ENCODE measurements around the gene RPH3AL. TPM values are rescaled to one million over a fixed set of nuclear protein-coding genes. Genes with fewer than 3 reads are reported as not detected.
A peak's percentile ranks its signal among the peaks of the same experiment; 100 is the strongest.
"Not testable (repeated sequence)": the region's sequence is repeated elsewhere in the genome, so short reads cannot be mapped to it uniquely, and the experiment has no call there.

RPH3AL gene
- total RNA-seq, 1 experiment from 2014 or later = 22.0 TPM

- DNase-seq (ENCODE audit: low read depth) = no peak
These were observed 150.1 kb downstream of the RPH3AL start for GRCh38 chr17:202501-202951.

DNA sequence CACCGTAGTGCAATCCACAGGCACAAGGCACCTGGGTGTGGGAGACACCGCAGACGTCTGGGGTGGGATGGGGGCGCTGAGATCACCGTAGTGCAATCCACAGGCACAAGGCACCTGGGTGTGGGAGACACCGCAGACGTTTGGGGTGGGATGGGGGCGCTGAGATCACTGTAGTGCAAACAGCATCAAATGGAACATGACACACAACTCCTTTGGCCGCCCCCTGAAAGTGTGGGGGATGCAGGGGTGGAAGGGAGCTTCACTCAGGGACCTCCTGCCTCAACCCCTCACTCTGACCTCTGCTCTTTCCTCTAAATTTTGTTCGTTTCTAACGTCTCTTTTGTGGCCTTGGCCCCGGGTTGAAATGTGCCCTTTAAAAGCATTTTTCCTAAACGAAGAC is 150.9 kb downstream of the RPH3AL start:
- DNase-seq (ENCODE audit: low read depth) = not testable (repeated sequence)

GRCh38 chr17:201257-201656 is 151.3 kb downstream of the RPH3AL start:
- not testable (repeated sequence) for DNase-seq (ENCODE audit: low read depth)

GRCh38 chr17:200586-200985 is 152.0 kb downstream of the RPH3AL start:
- DNase-seq (ENCODE audit: low read depth) = no peak

GRCh38 chr17:199806-200545 is 152.6 kb downstream of the RPH3AL start:
- DNase-seq (ENCODE audit: low read depth) = no peak

DNA sequence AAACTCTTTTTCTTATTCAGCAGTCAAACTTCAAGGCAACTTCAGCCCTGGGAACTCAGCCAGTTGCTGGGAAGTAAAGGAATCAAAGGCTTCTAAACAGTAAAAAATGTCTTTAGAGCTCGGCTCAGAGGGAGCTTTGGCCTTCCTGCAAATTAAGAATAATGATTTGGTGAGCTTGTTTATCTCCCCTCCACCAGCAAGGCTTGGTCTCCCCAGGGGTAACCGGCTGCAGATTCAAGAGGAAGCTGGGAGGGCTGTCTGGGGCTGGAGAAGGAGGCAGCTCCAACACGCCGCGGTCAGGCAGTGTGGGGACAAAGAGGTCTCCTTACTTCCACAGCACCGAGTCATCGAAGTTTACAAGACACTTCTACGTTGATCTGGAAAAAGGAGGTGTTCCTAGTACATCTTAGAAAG is 153.4 kb downstream of the RPH3AL start:
- no peak for DNase-seq (ENCODE audit: low read depth)

GRCh38 chr17:198225-198624 is 154.4 kb downstream of the RPH3AL start:
- DNase-seq (ENCODE audit: low read depth) = not testable (repeated sequence)

DNA sequence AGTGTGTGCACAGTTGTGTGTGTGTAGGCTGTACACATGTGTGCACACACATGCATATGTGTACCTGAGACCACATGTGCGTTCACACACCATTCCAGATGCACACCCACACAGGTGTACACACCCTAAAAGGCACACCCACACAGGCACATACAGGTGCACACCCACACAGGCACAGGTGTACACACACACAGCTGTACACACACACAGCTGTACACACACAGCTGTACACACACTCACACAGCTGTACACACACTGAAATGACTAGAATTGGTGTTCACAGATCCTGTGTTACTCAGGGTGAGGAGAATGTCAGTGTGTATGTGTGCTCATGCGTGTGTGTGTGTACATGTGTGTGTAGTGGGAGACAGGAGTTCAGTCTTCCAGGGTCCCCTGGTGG is 155.3 kb downstream of the RPH3AL start:
- DNase-seq (ENCODE audit: low read depth) = no peak

DNA sequence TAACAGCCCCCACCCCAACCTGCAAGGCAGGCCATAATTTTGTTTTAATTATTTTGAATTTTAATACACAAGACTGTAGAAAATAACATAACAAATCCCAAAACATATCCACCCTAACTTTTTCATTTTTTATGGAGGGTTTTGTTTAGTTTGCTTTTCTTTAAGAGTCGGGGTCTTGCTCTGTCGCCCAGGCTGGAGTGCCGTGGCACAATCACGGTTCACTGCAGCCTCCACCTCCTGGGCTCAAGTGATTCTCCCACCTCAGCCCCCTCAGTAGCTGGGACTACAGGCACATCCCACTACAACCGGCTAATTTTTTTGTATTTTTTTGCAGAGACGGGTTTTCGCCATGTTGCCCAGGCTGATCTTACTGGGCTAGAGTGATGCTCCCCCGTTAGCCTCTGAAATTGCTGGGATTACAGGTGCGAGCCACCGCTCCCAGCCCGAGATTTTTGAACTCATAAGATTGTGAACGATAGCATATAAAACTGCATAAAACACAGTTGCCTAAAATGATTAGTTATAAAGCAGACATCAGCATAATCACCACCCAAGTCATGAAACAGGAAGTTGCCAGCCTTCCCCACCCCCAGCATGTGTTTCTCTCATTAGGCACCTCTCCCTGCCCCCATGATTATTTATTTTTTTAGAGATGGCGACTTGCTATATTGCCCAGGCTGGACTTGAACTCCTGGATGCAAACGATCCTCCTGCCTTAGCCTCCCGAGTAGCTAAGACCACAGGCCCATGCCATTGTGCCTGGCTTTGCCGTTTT is 157.6 kb downstream of the RPH3AL start:
- DNase-seq (ENCODE audit: low read depth) = no peak

DNA sequence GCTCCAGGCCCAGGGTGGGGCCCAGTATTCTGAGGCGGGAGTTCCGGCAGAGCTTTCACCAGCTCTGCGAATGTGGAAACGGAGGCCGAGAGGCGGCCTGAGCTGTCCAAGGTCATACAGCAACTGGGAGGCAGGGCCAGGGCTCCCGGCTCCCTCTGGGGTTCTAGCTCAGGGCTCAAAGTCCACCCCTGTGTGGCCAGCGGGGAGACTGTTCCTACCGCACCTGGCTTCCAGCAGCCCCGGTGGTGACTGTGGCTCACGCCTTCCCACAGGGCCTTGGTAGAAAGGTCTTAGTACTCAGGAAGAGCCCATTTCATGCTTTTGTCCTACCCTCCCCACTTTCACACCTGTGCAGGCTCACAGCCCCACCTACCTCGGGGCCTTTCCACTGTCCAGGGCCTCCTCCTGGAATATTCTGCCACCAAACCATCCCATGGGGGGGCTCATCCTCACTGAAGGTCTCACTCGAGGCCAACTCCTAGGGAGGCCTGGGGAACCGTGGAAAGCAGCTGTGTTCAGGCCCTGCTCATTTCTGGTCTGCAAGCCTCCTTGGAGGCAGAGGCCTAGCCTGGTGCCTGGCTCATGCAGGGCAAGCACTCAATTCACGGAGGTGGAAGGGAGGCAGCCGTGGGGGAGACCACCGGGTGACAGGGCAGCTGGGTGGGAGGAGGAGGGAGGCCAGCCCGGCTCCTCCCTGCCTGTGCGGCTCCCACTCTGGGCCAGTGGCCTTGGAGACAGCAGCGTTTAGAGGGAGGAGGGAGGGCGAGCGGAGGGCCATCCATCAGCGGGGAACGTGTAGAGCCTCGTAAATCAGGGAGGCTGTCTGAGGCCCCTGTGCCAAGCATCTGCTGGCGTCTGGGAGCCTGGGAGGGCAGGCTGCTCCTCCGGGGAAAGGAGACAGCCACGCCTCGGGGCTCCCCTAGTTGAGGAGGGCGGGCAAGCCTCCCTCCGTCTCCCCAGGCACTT is 158.5 kb downstream of the RPH3AL start:
- DNase-seq (ENCODE audit: low read depth) = no peak

- DNase-seq (ENCODE audit: low read depth) = no peak
These were observed 159.2 kb downstream of the RPH3AL start for GRCh38 chr17:193426-193810.

DNA sequence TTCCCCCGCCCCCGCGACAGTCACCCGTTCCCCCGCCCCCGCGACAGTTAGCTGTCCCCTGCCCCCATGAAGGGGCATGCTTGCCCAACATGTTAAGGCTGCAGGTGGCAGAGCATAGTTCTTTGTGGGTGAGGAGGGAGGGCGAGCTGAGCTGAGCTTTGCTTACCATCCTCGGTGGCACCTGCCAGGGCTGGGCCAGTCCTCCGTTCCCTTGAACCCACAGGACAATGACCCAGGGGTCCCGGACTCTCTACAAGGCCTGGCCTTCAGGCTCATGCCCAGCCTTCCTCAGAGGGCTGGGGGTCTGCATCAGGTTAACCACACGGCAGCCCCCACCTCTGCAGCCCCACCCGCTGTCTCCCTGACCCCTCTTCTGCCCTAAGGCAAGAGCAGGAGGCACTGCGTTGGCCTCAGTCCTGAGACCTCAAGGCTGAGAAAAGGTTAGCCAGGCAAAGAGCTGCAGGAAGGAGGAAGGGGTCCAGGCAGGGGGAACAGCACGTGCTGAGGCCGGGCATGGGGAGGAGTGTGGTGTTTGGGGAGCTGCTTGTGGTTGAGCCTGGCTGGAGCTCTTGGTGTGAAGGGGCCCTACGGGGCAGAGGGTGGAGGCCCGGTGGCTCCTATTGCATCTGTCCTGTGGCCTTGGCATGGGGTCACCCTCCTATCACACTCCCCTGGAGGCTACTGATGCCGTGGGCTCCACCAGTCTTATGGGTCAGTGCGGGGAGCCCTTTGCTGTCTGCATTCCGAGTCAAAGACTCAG is 159.8 kb downstream of the RPH3AL start:
- no peak for DNase-seq (ENCODE audit: low read depth)

- DNase-seq (ENCODE audit: low read depth) = no peak
These were observed 163.2 kb downstream of the RPH3AL start for GRCh38 chr17:189444-189843.

- no peak for DNase-seq (ENCODE audit: low read depth)
These were observed 165.5 kb downstream of the RPH3AL start for GRCh38 chr17:187130-187529.

GRCh38 chr17:185445-186138 is 167.0 kb downstream of the RPH3AL start:
- no peak for DNase-seq (ENCODE audit: low read depth)

DNA sequence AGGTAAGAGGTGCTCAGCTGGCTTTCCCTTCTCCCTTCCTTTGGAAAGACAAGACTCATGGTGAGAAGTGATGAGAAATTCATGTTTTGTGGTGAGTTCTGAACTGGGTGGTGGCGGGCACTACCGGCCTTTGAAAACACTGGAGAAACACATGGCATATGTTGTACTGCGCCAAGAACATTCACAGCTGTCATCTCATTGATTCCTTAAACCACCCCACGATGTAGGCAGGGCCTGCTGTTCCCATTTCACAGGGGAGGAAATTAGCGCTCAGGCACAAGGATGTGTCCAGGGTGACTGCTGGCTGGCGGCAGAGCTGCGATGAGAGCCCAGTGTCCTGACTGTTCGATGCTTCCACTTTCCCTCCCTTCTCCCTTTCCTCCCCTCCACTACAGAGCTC is 169.6 kb downstream of the RPH3AL start:
- DNase-seq (ENCODE audit: low read depth) = peak; percentile 23

DNA sequence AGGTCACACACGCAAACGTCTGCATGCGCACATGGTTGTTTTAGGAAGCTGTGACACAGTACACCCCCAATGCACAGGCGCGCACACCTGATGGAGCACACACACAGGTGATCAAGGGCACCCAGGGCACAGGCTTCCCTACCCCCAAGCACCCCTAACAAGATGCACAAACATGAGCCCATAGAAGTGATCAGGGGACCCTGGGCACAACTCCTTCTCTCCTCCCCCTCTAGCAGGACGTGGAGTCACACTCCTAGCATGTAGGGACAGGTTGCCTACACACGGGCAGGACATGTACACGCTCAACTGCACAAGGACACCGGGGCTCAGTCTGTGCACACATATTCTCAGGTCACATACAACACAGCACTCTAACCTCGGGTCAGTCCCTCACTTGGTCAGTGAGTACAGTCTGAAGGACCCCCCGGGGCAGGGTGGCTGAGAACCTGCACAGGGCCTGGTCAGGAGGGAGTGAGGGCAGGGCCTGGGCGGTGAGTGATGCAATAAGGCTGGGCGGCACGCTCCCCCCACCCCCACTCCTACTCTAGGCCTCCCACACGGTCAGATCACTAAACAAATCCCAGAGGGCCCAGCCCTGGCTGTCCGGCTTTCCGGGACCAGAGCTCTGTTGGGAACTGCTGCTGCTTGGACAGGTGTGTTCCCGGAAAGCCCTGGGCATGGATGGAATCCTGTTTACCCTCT is 170.4 kb downstream of the RPH3AL start:
- no peak for DNase-seq (ENCODE audit: low read depth)

DNA sequence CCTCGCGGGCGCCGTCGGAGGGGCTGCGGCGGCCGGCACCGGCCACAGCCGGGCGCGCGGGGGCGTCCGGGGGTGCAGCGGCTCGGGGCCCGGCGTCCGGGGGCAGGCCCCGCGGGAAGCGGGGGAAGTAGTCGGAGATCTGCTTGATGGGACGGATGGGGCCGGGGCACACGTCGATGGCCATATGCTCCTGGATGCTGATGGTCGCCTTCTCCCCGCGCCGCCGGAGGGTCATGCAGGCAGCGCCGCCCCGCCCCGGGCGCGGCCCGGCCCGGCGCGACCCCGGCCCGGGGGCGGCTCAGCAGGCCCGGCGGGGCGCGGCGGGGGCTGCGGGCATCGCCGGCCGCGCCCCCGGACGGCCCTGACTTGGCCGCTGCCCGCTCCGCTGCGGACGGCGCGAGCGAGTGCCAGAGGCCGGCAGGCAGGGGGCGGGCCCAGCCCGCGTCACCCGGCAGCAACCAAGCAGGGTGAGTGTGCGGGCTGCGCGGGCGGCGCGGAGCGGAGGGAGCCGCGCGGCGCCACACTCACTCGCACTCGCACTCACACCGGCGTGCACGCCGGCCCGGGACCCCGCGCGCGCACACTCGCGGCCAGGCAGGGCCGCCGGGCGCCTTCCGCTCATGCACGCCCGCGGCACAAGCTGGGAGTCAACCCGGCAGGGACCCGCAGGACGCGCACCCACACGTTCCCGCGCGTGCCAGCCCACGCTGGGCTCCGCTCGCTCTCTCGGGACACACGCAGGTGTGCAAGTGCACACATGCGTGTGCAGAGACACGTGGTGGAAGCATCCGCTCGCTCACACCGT is 171.2 kb downstream of the RPH3AL start, which contains the start of gene DOC2B:
DOC2B (minus strand) TSS at position 406 of the 805 bp plus-strand sequence; CDS start at position 235, 171 bp downstream.
- no peak for DNase-seq (ENCODE audit: low read depth)
